SU-DHL-6 (cell line): ENCODE results near the gene RBM28.

Source experiments
- EZH2phosphoT487 ChIP-seq: fragments of 200-600 bp; sonication (generic), shearing (Covaris generic); conservative IDR thresholded peaks from 2 replicates; pipeline ENCODE4 v1.6.1; 2018; ENCODE audit warnings: mild to moderate bottlenecking, antibody characterized with exemption, low read length, moderate library complexity, mixed read lengths
- TF ChIP-seq, protein P1 (sequence below): fragments of 200-600 bp; sonication (generic); IDR thresholded peaks from one replicate; pipeline ENCODE4 v1.5.1; 2017; ENCODE audit warnings: antibody characterized with exemption, mild to moderate bottlenecking, low read length, moderate library complexity; ENCODE audit not compliant: insufficient read depth, poor library complexity, severe bottlenecking

DNA sequence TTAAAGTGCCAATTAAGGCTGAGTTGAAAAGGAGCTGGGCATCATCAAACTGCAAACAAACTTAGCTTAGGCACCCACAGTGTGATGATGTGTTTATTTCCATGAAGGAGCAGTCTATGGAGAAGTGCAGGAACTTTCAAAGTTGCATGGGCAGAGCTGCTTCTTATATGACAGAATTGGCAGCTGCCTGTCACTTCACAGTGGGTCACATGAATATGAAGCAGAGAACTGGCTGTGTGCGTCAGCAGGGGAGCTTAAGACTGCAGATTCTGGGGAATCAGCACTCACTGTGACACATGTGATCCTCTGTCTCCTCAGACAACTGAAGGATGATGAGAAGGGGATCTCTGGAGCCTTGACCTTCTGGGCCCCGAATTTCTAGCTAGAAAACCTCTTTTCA lies 36.6 kb downstream of the RBM28 start:
- TF ChIP-seq, protein P1, sequence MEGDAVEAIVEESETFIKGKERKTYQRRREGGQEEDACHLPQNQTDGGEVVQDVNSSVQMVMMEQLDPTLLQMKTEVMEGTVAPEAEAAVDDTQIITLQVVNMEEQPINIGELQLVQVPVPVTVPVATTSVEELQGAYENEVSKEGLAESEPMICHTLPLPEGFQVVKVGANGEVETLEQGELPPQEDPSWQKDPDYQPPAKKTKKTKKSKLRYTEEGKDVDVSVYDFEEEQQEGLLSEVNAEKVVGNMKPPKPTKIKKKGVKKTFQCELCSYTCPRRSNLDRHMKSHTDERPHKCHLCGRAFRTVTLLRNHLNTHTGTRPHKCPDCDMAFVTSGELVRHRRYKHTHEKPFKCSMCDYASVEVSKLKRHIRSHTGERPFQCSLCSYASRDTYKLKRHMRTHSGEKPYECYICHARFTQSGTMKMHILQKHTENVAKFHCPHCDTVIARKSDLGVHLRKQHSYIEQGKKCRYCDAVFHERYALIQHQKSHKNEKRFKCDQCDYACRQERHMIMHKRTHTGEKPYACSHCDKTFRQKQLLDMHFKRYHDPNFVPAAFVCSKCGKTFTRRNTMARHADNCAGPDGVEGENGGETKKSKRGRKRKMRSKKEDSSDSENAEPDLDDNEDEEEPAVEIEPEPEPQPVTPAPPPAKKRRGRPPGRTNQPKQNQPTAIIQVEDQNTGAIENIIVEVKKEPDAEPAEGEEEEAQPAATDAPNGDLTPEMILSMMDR, result no peak
- no peak for TF ChIP-seq EZH2phosphoT487
